Activated CD8-positive, alpha-beta memory T cell treated with anti-CD3 and anti-CD28 coated beads, Interleukin-2, amount 50 U/mL, for 4 hours (primary cell): ENCODE measurements around the gene TM9SF2.

Experiments
- DNase-seq: peaks from one replicate; pipeline ENCODE4 v3.0.0-alpha.2; 2020

TM9SF2 gene

GRCh38 chr13:99496184-99497142, 4.8 kb upstream of the TM9SF2 start:
- DNase-seq: peak; percentile 51

- peak; percentile 94 for DNase-seq
Measured at GRCh38 chr13:99498171-99499161, 2.8 kb upstream of the TM9SF2 start.

DNA sequence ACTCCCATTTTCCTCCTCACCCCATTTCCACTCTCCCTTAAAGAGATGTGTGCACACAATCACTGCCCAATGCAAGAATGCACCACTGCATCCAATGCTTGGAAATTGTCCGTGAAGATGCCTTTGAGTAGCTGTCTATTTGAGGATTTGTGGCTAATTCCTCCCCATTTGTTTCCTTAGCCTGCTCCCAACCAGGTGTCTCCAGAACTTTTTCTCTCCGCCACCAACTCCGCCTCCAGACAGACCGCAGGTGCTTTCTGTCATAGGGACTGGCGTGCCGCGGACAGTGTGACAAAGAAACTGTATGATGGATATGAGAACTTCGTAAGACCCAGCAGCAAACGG, 461 bp upstream of the TM9SF2 start:
- no peak for DNase-seq

DNA sequence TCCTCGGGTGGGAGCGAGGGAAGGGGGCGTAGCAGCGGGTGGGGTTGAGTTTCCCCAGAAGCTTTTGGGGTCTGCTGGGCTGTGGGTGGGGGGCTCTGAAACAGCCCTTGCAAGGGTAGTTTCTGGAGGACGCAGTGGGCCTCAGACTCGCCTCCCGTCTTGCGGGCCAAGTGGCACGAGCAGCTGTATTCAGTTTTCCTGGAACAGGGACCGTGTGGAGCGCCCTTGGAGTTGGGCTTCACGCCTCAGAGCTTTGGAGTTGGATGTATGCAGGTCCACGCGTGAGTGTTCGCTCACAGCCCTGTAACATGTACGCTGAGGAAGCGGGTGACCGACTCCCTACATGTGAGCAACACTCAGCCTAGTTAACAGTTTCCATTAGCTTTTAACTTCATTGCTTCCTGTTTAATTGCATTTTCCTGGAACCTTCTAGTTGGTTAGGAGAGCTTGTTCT, 603 bp downstream of the TM9SF2 start:
- peak; percentile 22 for DNase-seq

GRCh38 chr13:99505814-99506269, 4.6 kb downstream of the TM9SF2 start:
- DNase-seq: no peak

GRCh38 chr13:99506634-99507033, 5.4 kb downstream of the TM9SF2 start:
- no peak for DNase-seq

DNA sequence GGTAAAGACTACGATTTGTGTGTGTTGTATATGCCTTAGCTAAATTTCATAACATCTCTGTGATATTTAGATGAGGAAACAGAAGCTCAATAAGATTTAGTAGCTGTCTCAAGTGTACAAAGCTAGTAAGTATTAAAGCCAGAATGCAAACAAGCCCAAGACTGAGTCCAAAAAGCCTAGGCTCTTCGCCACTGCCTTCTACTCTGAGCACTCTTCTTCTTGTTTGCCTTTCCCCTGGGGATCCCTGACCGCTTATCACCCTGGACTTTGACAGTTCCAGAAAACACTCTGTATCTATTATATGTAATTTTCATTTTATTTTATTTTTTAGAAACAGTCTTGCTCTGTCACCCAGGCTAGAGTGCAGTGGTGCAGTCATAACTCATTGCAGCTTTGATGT, 5.8 kb downstream of the TM9SF2 start:
- no peak for DNase-seq

GRCh38 chr13:99507551-99507950, 6.3 kb downstream of the TM9SF2 start:
- DNase-seq: no peak

- DNase-seq: no peak
Measured at GRCh38 chr13:99507986-99508385, 6.7 kb downstream of the TM9SF2 start.

DNA sequence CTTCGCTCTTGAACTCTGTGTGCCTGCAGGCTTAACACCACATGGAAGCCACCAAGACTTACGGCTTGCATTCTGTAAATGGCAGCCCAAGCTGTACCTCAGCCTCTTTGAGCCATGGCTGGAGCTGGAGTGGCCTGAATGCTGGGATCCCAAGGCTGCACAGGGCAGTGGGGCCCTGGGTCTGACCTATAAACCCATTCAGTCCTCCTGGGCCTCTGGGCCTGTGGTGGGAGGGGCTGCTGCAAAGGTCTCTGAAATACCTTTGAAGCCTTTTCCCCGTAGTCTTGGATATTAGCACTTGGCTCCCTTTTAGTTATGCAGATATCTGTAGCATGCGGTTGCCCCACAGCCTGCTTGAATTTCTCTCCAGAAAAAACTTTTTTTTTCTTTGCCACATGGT, 8.2 kb downstream of the TM9SF2 start:
- DNase-seq: no peak

- no peak for DNase-seq
Measured at GRCh38 chr13:99514801-99515200, 13.5 kb downstream of the TM9SF2 start.

DNA sequence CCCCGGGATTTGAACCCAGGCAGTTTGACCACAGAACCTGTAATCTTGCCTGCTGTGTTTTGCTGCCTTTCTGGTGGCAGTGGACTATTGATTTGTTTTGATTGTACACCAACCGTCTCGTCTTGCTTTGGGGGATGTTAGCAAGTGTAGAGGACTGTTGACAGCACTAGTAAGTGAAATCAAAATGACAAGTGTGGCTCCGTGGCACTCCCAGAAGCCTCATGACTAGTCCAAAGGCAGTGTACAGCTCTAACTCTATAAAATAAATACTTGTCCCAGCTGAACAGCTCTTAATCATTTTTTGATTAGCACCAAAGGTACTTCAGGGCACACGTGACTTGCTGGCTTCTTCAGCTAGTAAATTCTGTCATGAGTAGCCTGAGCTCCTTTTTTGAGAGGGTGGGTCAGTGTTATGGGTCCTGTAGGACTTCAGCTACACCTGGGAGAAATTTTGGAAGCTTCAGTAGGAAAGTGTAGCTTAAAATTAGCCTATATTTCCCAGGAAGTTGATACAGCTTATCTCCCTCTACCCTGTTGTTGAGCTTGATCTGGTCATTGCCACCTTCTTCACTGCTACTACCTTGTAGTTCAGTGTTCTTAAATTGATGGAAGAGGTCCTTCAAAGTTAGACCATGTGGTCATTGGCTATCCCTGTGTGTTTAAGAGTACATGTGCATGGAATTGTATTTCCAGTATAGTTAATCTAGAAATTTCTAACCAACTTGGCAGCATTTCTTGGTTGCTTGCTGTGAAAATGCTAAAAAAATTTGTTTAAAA, 15.1 kb downstream of the TM9SF2 start:
- DNase-seq: no peak

- DNase-seq: no peak
Measured at GRCh38 chr13:99517577-99517976, 16.3 kb downstream of the TM9SF2 start.

- no peak for DNase-seq
Measured at GRCh38 chr13:99517984-99518383, 16.7 kb downstream of the TM9SF2 start.

GRCh38 chr13:99522298-99522697, 21.0 kb downstream of the TM9SF2 start:
- no peak for DNase-seq

DNA sequence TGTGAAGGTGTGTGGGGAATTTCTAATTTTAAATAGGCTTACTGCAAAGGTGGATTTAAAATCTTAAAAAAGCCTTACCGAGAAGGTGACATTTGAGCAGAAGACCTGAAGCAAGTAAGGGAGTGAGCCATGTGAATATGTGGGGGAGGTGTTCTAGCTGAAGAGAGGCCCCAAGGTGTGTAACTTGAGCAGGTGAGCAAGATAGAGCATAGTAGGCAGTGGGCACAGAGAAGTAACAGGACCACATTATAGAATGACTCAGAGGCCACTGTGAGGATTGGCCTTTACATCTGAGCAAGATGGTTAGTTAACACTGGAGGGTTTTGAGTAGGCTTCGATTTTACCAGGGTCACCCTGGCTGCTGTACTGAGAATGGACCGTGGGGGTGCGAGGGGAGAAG, 22.6 kb downstream of the TM9SF2 start:
- DNase-seq: no peak

DNA sequence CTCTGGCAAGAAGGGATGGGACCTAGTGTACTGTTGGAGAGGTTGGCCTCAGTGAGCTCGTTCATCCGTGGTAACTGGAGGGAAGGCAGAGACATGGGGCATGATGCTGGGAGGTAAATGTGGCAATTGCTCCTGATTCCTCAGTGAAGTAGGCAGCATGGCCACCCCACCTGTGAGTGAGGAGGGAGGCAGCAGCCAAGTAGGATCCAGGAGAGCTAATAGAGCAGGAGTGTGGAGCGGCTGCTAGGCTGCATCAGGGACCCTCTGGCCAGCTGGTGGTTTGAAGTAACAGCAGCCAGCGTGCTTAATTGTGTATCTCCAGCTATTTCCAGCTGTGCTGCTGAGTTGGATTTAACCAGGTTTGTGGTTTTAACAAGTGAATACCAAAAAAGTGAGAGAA, 24.7 kb downstream of the TM9SF2 start:
- DNase-seq: no peak

GRCh38 chr13:99526549-99526948, 25.3 kb downstream of the TM9SF2 start:
- no peak for DNase-seq

- DNase-seq: no peak
Measured at GRCh38 chr13:99527301-99527700, 26.0 kb downstream of the TM9SF2 start.

DNA sequence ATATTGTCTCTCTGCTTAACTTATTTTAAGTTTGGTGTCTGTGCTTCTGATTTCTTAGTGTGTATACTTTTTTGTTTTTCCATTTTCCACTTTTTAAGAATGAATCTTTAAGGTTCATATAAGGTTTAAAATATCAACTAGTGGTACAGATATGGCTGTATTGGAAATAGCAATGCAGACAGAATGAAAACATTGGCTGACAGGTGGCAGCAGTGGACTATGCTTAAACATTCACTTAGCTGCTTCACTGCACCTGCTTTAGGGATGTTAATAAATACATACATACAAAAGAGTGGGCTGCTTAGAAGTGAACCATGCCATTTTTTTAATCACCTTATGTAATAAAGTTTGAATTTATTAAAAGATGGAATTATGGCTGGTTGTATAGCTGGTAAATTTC, 27.3 kb downstream of the TM9SF2 start:
- no peak for DNase-seq

DNA sequence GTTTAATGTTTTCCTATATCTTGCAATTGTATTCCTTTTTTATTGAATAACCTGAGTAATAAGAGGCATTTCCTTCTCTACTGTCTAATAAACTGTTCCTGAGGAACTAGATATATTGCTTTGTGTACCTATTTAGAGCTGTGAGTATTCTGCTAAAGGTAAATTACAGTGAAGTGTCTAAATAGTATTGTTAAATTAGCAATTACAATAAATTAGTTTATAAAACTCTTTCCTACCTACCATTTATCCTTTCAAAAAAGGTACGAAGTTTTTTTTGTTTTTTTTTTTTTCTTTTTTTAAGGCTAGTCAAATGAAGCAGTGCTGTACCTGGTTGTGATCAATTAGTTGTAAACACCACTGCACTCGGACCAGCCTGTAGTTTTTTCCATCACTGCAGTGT, 34.8 kb downstream of the TM9SF2 start:
- no peak for DNase-seq

DNA sequence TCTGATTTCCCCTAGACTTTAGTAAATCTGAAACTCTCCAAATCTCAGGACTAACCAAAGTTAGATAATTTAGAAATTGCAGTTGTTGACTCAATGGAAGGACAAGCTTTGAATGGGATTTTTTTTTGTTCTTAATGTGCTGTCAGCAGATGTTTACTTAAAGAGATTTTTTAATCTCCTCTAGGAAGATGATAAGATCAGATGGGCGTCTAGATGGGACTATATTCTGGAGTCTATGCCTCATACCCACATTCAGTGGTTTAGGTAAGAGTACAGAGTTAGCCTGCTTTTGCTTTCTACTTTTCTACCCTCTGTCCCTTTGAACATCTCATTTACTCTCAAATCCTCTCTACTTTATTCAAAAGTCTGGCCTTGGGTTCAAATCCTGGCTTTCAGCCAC, 39.3 kb downstream of the TM9SF2 start:
- DNase-seq: no peak
